H9 (cell line): Measurements from ENCODE around the gene ROBO1. TPM values are rescaled to one million over a fixed set of nuclear protein-coding genes. Genes with fewer than 3 reads are reported as not detected.

Experiments
- DNase-seq: peaks from one replicate; pipeline ENCODE4 v3.0.0-alpha.2; 2017
- H2AFZ ChIP-seq: one replicate; pipeline ENCODE4 v1.6.1; 2013; ENCODE audit warnings: mild to moderate bottlenecking, low read length, control low read depth, moderate library complexity
- H2AK5ac ChIP-seq: 2 replicates; pipeline ENCODE4 v1.6.1; 2013; ENCODE audit warnings: low read length, control low read depth, mixed read lengths; ENCODE audit not compliant: insufficient read length
- H2BK120ac ChIP-seq: one replicate; pipeline ENCODE4 v1.6.1; 2013; ENCODE audit warnings: low read depth, mild to moderate bottlenecking, low read length, control low read depth, inconsistent platforms; ENCODE audit not compliant: poor library complexity, severe bottlenecking
- H2BK12ac ChIP-seq: 2 replicates; pipeline ENCODE4 v1.6.1; 2013; ENCODE audit warnings: low read length, control low read depth, mixed read lengths, low read depth; ENCODE audit not compliant: insufficient read length
- H2BK15ac ChIP-seq: 2 replicates; pipeline ENCODE4 v1.6.1; 2013; ENCODE audit warnings: low read depth, low read length, control low read depth
- H2BK20ac ChIP-seq: one replicate; pipeline ENCODE4 v1.6.1; 2013; ENCODE audit warnings: low read depth, mild to moderate bottlenecking, low read length, control low read depth, inconsistent platforms; ENCODE audit not compliant: poor library complexity, severe bottlenecking
- H2BK5ac ChIP-seq: 2 replicates; pipeline ENCODE4 v1.6.1; 2013; ENCODE audit warnings: low read length, control low read depth, mixed read lengths; ENCODE audit not compliant: insufficient read length
- H3K14ac ChIP-seq: 2 replicates; pipeline ENCODE4 v1.6.1; 2013; ENCODE audit warnings: low read length, control low read depth; ENCODE audit not compliant: insufficient read depth
- H3K18ac ChIP-seq: 2 replicates; pipeline ENCODE4 v1.6.1; 2013; ENCODE audit warnings: low read depth, mild to moderate bottlenecking, mixed read lengths, low read length, control low read depth; ENCODE audit not compliant: insufficient read length
- H3K23ac ChIP-seq: 2 replicates; pipeline ENCODE4 v1.6.1; 2013; ENCODE audit warnings: low read length, control low read depth, mixed read lengths, low read depth; ENCODE audit not compliant: insufficient read length
- H3K23me2 ChIP-seq: 2 replicates; pipeline ENCODE4 v1.6.1; 2013; ENCODE audit warnings: low read depth, mild to moderate bottlenecking, mixed read lengths, low read length, control low read depth; ENCODE audit not compliant: insufficient read length, poor library complexity, severe bottlenecking
- H3K27ac ChIP-seq: 2 replicates; pipeline ENCODE4 v1.5.1; 2013; ENCODE audit warnings: low read length, control low read depth, mixed read lengths, low read depth; ENCODE audit not compliant: insufficient read length
- H3K27me3 ChIP-seq: 2 replicates; pipeline ENCODE4 v1.6.1; 2013; ENCODE audit warnings: low read length, control low read depth, inconsistent platforms; ENCODE audit not compliant: insufficient read depth
- H3K4ac ChIP-seq: 2 replicates; pipeline ENCODE4 v1.6.1; 2013; ENCODE audit warnings: low read depth, mild to moderate bottlenecking, control low read depth, inconsistent platforms, low read length, moderate library complexity
- H3K4me1 ChIP-seq: 2 replicates; pipeline ENCODE4 v1.6.1; 2013; ENCODE audit warnings: low read length, control low read depth, inconsistent platforms; ENCODE audit not compliant: insufficient read depth
- H3K4me2 ChIP-seq: 2 replicates; pipeline ENCODE4 v1.6.1; 2013; ENCODE audit warnings: low read length, control low read depth, mixed read lengths; ENCODE audit not compliant: insufficient read length, insufficient read depth
- H3K56ac ChIP-seq: 2 replicates; pipeline ENCODE4 v1.6.1; 2013; ENCODE audit warnings: low read depth, mild to moderate bottlenecking, mixed read lengths, low read length, control low read depth; ENCODE audit not compliant: insufficient read length
- H3K79me1 ChIP-seq: 2 replicates; pipeline ENCODE4 v1.6.1; 2013; ENCODE audit warnings: low read depth, mild to moderate bottlenecking, moderate library complexity, low read length, control low read depth, inconsistent platforms; ENCODE audit not compliant: insufficient read depth, poor library complexity, severe bottlenecking
- H3K79me2 ChIP-seq: 2 replicates; pipeline ENCODE4 v1.6.1; 2013; ENCODE audit warnings: low read length, control low read depth, inconsistent platforms; ENCODE audit not compliant: insufficient read depth
- H3K9ac ChIP-seq: 2 replicates; pipeline ENCODE4 v1.6.1; 2013; ENCODE audit warnings: low read length, control low read depth, mixed read lengths; ENCODE audit not compliant: insufficient read length; ENCODE audit errors: extremely low read depth
- H3K9me3 ChIP-seq: one replicate; pipeline ENCODE4 v1.6.1; 2013; ENCODE audit warnings: low read depth, low read length, inconsistent platforms; ENCODE audit not compliant: control insufficient read depth
- H3T11ph ChIP-seq: one replicate; pipeline ENCODE4 v1.6.1; 2013; ENCODE audit warnings: mild to moderate bottlenecking, low read length, control low read depth, inconsistent platforms
- H4K20me1 ChIP-seq: one replicate; pipeline ENCODE4 v1.6.1; 2013; ENCODE audit not compliant: control insufficient read depth, insufficient read length, insufficient read depth
- H4K5ac ChIP-seq: 2 replicates; pipeline ENCODE4 v1.6.1; 2013; ENCODE audit warnings: low read depth, mild to moderate bottlenecking, mixed read lengths, low read length, control low read depth; ENCODE audit not compliant: insufficient read length
- H4K8ac ChIP-seq: replicated peaks from 2 replicates; pipeline ENCODE4 v1.6.1; 2013; ENCODE audit warnings: low read length, control low read depth, mixed read lengths, low read depth; ENCODE audit not compliant: insufficient read length
- H4K91ac ChIP-seq: 2 replicates; pipeline ENCODE4 v1.6.1; 2013; ENCODE audit warnings: low read depth, mild to moderate bottlenecking, moderate library complexity, mixed read lengths, low read length, control low read depth; ENCODE audit not compliant: insufficient read length
- H3K27ac Mint-ChIP-seq, 3 experiments: 2 replicates in 2 of 3; 3 replicates in 1 of 3; pipeline ENCODE4 v1.8.0; 2020 to 2021; ENCODE audit warnings: mixed read lengths in 3 of 3, mild to moderate bottlenecking in 1 of 3, moderate library complexity in 1 of 3
- H3K27me3 Mint-ChIP-seq: 2 replicates; pipeline ENCODE4 v1.8.0; 2021; ENCODE audit warnings: low read depth, mild to moderate bottlenecking, moderate library complexity, mixed read lengths
- H3K36me3 Mint-ChIP-seq, 3 experiments: 2 replicates in 2 of 3; 3 replicates in 1 of 3; pipeline ENCODE4 v1.8.0; 2020 to 2021; ENCODE audit warnings: low read depth in 3 of 3, mixed read lengths in 3 of 3; ENCODE audit not compliant: insufficient read depth in 1 of 3
- H3K4me1 Mint-ChIP-seq, 2 experiments: 2 replicates each; pipeline ENCODE4 v1.8.0; 2020; ENCODE audit warnings: mixed read lengths in 2 of 2
- H3K4me3 Mint-ChIP-seq, 2 experiments: 2 replicates in 1 of 2; 3 replicates in 1 of 2; pipeline ENCODE4 v1.8.0; 2020 to 2021; ENCODE audit warnings: mild to moderate bottlenecking in 2 of 2, mixed read lengths in 2 of 2, moderate library complexity in 1 of 2
- H3K9me3 Mint-ChIP-seq, 2 experiments: 2 replicates in 1 of 2; 3 replicates in 1 of 2; pipeline ENCODE4 v1.8.0; 2020; ENCODE audit warnings: mild to moderate bottlenecking in 2 of 2, mixed read lengths in 2 of 2, moderate library complexity in 1 of 2
- WGBS: extraction: QIAGEN DNeasy Blood & Tissue Kit; methylation state at CpG from one replicate; pipeline ENCODE4 v1.1.7; 2013; ENCODE audit warnings: missing lambda C conversion rate, low lambda C conversion rate, mixed read lengths; ENCODE audit not compliant: insufficient read length; ENCODE audit errors: extremely low coverage; 5-methylcytosine and 5-hydroxymethylcytosine counted together
- total RNA-seq: library from RNA; stranded (reverse); gene quantifications from 2 replicates; pipeline ENCODE4 v1.2.1, GENCODE V29; 2021
- TF ChIP-seq, protein P1 (sequence below): fragments of 200-600 bp; sonication (generic); conservative IDR thresholded peaks from 3 replicates; pipeline ENCODE4 v1.8.0; 2021; ENCODE audit warnings: antibody characterized with exemption, mild to moderate bottlenecking

The ROBO1 gene
- total RNA-seq, 1 experiment from 2014 or later, result 62.7 TPM

DNA sequence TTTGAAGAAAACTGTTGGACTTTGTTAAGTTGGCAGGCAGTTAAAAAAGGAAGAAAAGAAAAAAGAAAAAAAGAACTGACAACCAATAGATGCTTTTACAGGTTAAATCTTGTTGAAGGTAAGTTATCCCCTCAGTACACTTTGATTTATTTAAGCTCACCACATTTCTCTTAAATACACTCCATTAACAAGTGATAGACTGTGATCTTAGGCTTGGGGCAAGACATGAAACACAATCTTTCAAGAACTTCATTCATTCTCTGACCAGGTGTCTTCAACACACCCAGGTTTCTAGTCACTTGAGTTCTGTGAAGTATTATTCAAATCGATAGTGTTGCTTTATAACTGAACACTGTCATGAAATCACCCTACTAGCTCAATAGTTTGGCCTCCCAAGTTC is 751.9 kb downstream of the ROBO1 start:
- H4K20me1 ChIP-seq, result no peaks in the 10 kb centered on the region
- H3K4me2 ChIP-seq, result peak overlapping the region; percentile 10
- H3K4ac ChIP-seq, result no peak overlapping the region
- Mint-ChIP-seq H3K27me3 (no peaks in the 10 kb centered on the region; the same call in 1 of the 2 replicates), H3K27ac (no peak overlapping the region), H3K4me3 (no peak overlapping the region; a peak in 2 of 5 replicates), H3K4me1 (peaks cover 42 to 52% of the 10 kb centered on the region in 2 experiments), H3K9me3 (no peaks in the 10 kb centered on the region; a peak in 1 of 5 replicates), H3K36me3 (no peaks in the 10 kb centered on the region; a peak in 1 of 7 replicates)
- no CpG with 5 or more reads among the region's 1 CpG for WGBS
- no peak overlapping the region for H2BK5ac ChIP-seq
- H4K5ac ChIP-seq, result no peak overlapping the region
- no peak overlapping the region for H2BK120ac ChIP-seq
- no peaks in the 10 kb centered on the region for H3K79me1 ChIP-seq
- no peak overlapping the region for H3K27ac ChIP-seq
- H2BK12ac ChIP-seq, result no peak overlapping the region
- no peak overlapping the region for H3T11ph ChIP-seq
- H3K9ac ChIP-seq, result no peak overlapping the region
- H3K4me1 ChIP-seq, result peaks cover 8% of the 10 kb centered on the region; the same call in 1 of the 2 replicates
- TF ChIP-seq, protein P1, sequence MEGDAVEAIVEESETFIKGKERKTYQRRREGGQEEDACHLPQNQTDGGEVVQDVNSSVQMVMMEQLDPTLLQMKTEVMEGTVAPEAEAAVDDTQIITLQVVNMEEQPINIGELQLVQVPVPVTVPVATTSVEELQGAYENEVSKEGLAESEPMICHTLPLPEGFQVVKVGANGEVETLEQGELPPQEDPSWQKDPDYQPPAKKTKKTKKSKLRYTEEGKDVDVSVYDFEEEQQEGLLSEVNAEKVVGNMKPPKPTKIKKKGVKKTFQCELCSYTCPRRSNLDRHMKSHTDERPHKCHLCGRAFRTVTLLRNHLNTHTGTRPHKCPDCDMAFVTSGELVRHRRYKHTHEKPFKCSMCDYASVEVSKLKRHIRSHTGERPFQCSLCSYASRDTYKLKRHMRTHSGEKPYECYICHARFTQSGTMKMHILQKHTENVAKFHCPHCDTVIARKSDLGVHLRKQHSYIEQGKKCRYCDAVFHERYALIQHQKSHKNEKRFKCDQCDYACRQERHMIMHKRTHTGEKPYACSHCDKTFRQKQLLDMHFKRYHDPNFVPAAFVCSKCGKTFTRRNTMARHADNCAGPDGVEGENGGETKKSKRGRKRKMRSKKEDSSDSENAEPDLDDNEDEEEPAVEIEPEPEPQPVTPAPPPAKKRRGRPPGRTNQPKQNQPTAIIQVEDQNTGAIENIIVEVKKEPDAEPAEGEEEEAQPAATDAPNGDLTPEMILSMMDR, result no peak
- H2AFZ ChIP-seq, result no peak overlapping the region
- H2BK15ac ChIP-seq, result no peak overlapping the region
- H4K91ac ChIP-seq, result no peak overlapping the region
- no peak overlapping the region for H3K18ac ChIP-seq
- H3K79me2 ChIP-seq, result peaks cover 19% of the 10 kb centered on the region; the same call in 1 of the 2 replicates
- no peaks in the 10 kb centered on the region for H3K9me3 ChIP-seq
- DNase-seq, result no peak
- no peak overlapping the region for H3K14ac ChIP-seq
- H3K56ac ChIP-seq, result no peak overlapping the region
- H3K23ac ChIP-seq, result no peak overlapping the region
- no peaks in the 10 kb centered on the region for H3K27me3 ChIP-seq
- no peak overlapping the region for H2BK20ac ChIP-seq
- H4K8ac ChIP-seq, result no peak overlapping the region
- H2AK5ac ChIP-seq, result no peak overlapping the region
- H3K23me2 ChIP-seq, result peaks cover 11% of the 10 kb centered on the region
